Measurements from ENCODE around the gene TMEM151B. TPM values are rescaled to one million over a fixed set of nuclear protein-coding genes. Genes with fewer than 3 reads are reported as not detected.
A peak's percentile ranks its signal among the peaks of the same experiment; 100 is the strongest.

TMEM151B gene
- total and polyA plus RNA-seq, 9 of the 15 experiments (the other 6 are each of a cell fraction or from before 2014, with no cell fraction given), result not detected

DNA sequence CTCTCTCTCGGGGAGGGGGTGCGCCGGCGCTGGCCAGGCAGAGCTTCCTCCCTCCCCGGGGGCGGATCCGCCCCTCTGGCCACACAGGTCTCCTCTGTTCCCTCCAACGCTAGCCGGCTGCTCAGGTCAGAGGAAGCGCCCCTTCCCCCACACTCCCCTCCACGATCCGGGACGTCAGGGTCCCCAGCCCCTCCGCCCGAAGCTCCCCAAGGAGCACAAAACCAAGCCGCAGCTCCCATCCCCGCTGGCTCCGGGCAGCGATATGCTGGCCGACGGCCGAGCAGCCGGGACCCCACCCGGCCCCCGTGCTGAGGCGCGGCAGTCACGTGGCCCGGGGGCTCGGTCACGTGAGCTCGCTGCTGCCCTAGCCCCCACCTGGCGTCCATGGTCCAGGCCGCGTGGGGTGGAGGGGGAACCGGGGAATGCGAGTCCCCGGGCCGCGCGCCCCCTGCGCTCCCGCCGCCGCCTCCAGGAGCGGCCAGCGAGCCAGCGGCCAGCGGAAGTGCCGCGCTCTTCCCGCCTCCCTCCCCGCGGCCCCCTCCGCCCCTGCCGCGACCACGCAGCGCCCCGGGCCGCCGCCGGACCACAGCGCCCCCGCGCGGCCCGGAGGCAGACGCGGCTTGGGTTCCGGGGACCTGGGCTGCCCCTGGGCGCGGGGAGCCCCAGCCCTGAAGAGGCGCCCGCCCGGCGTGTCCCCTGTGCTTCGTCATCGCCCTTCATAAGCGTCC, 13.1 kb upstream of the TMEM151B start, which contains the start of gene SLC35B2 (continued):
- no peak for TF ChIP-seq CUX1 (CRISPR knock-in tag; IDR thresholded peaks at IDR 0.05)
- TF ChIP-seq HDAC1 (IDR thresholded peaks at IDR 0.05), result peak in 1 of 2 experiments; percentile 98; a peak in 2 of 4 replicates
- TF ChIP-seq, protein P1, sequence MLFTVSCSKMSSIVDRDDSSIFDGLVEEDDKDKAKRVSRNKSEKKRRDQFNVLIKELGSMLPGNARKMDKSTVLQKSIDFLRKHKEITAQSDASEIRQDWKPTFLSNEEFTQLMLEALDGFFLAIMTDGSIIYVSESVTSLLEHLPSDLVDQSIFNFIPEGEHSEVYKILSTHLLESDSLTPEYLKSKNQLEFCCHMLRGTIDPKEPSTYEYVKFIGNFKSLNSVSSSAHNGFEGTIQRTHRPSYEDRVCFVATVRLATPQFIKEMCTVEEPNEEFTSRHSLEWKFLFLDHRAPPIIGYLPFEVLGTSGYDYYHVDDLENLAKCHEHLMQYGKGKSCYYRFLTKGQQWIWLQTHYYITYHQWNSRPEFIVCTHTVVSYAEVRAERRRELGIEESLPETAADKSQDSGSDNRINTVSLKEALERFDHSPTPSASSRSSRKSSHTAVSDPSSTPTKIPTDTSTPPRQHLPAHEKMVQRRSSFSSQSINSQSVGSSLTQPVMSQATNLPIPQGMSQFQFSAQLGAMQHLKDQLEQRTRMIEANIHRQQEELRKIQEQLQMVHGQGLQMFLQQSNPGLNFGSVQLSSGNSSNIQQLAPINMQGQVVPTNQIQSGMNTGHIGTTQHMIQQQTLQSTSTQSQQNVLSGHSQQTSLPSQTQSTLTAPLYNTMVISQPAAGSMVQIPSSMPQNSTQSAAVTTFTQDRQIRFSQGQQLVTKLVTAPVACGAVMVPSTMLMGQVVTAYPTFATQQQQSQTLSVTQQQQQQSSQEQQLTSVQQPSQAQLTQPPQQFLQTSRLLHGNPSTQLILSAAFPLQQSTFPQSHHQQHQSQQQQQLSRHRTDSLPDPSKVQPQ (CRISPR knock-in tag; IDR thresholded peaks at IDR 0.05; ENCODE audit: borderline replicate concordance), result peak; percentile 93
- no peak for TF ChIP-seq WHSC1 (IDR thresholded peaks at IDR 0.05; ENCODE audit: low read length)
- no peak for TF ChIP-seq SMAD2 (IDR thresholded peaks at IDR 0.05; ENCODE audit: low read depth, low read length)
- no peak for TF ChIP-seq MCM7 (IDR thresholded peaks at IDR 0.05)
- TF ChIP-seq, protein P2, sequence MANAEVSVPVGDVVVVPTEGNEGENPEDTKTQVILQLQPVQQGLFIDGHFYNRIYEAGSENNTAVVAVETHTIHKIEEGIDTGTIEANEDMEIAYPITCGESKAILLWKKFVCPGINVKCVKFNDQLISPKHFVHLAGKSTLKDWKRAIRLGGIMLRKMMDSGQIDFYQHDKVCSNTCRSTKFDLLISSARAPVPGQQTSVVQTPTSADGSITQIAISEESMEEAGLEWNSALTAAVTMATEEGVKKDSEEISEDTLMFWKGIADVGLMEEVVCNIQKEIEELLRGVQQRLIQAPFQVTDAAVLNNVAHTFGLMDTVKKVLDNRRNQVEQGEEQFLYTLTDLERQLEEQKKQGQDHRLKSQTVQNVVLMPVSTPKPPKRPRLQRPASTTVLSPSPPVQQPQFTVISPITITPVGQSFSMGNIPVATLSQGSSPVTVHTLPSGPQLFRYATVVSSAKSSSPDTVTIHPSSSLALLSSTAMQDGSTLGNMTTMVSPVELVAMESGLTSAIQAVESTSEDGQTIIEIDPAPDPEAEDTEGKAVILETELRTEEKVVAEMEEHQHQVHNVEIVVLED (CRISPR knock-in tag; IDR thresholded peaks at IDR 0.05), result no peak; the same call in 1 of the 2 replicates
- peak; percentile 66; the same call in 1 of the 2 replicates for TF ChIP-seq HDAC2 (IDR thresholded peaks at IDR 0.05)
- TF ChIP-seq ZC3H11A (IDR thresholded peaks at IDR 0.05; ENCODE audit: low read depth, low read length), result 0 out of 2 replicates have a peak, but pooled peaks have one; percentile 74
- peak; percentile 53; the same call in 1 of the 2 replicates for TF ChIP-seq PML (IDR thresholded peaks at IDR 0.05; ENCODE audit: low read length)
- peak; percentile 99 for TF ChIP-seq RAD51 (IDR thresholded peaks at IDR 0.05; ENCODE audit: borderline replicate concordance, low read depth)
- TF ChIP-seq ZNF507 (tag; conservative IDR thresholded peaks at IDR 0.05), result no peak
- TF ChIP-seq, protein P3, sequence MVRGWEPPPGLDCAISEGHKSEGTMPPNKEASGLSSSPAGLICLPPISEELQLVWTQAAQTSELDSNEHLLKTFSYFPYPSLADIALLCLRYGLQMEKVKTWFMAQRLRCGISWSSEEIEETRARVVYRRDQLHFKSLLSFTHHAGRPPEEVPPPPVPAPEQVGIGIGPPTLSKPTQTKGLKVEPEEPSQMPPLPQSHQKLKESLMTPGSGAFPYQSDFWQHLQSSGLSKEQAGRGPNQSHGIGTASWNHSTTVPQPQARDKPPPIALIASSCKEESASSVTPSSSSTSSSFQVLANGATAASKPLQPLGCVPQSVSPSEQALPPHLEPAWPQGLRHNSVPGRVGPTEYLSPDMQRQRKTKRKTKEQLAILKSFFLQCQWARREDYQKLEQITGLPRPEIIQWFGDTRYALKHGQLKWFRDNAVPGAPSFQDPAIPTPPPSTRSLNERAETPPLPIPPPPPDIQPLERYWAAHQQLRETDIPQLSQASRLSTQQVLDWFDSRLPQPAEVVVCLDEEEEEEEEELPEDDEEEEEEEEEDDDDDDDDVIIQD (CRISPR knock-in tag; IDR thresholded peaks at IDR 0.05), result no peak
- no peak for TF ChIP-seq ZBTB12 (CRISPR knock-in tag; IDR thresholded peaks at IDR 0.05)
- no peak for TF ChIP-seq CC2D1A (IDR thresholded peaks at IDR 0.05)

Measured in K562 (cell line).